Ectodermal cell (in vitro differentiated cells): ENCODE data around the gene ACE.

Source experiments
- H3K27ac ChIP-seq: 2 replicates; pipeline ENCODE4 v1.7.0; 2013; ENCODE audit warnings: mild to moderate bottlenecking, low read depth, low read length; ENCODE audit not compliant: insufficient read depth, poor library complexity, severe bottlenecking
- H3K27me3 ChIP-seq: 2 replicates; pipeline ENCODE4 v1.7.0; 2013; ENCODE audit warnings: mild to moderate bottlenecking, low read length; ENCODE audit not compliant: insufficient read depth, control insufficient read depth, poor library complexity, severe bottlenecking
- H3K36me3 ChIP-seq: one replicate; pipeline ENCODE4 v1.7.0; 2013; ENCODE audit warnings: low read length; ENCODE audit not compliant: control insufficient read depth, insufficient read depth
- H3K4me1 ChIP-seq: one replicate; pipeline ENCODE4 v1.7.0; 2013; ENCODE audit warnings: low read length; ENCODE audit not compliant: control insufficient read depth, insufficient read depth
- H3K4me3 ChIP-seq: 2 replicates; pipeline ENCODE4 v1.7.0; 2013; ENCODE audit warnings: low read depth, low read length, control low read depth; ENCODE audit not compliant: insufficient read depth
- H3K9me3 ChIP-seq: 2 replicates; pipeline ENCODE4 v1.7.0; 2013; ENCODE audit warnings: mild to moderate bottlenecking, low read length, moderate library complexity; ENCODE audit not compliant: control insufficient read depth
- WGBS, 2 experiments: methylation state at CpG; one replicate each; pipeline ENCODE4 v1.1.7; 2013; ENCODE audit warnings: missing lambda C conversion rate in 2 of 2; 5-methylcytosine and 5-hydroxymethylcytosine counted together

ACE gene

GRCh38 chr17:63514974-63515373, 38.1 kb downstream of the ACE start:
- Histone ChIP-seq H3K27me3 (no peaks in the 10 kb centered on the region), H3K36me3 (no peaks in the 10 kb centered on the region), H3K4me3 (no peak overlapping the region), H3K4me1 (no peaks in the 10 kb centered on the region), H3K27ac (no peak overlapping the region), H3K9me3 (no peaks in the 10 kb centered on the region)
- 90 to 92% methylated on average over 2 of the region's 2 CpGs for WGBS, 2 experiments

DNA sequence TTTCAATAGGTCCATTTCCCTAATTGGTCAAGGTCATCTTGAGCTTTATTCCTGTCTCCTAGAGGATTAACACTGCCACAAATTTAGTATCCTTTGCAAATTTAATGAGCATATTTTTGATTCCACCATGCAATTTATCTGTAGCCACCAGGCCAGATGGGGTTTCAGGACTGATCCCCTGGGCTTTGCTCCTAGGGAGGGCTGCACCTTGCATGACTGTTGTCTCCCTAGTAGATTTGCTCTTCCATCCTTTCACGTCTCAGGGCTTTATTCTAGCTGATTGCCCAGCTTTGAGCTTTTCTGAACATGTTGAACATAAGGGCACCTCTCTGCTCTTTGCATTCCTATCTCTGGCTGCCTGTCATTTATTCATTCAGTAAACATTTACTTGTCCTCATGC, 38.6 kb downstream of the ACE start:
- WGBS, 2 experiments = 74 to 85% methylated on average over 1 of the region's 1 CpG
- no peaks in the 10 kb centered on the region for H3K9me3 ChIP-seq
- no peak overlapping the region for H3K4me3 ChIP-seq
- no peaks in the 10 kb centered on the region for H3K36me3 ChIP-seq
- H3K4me1 ChIP-seq = no peaks in the 10 kb centered on the region
- no peaks in the 10 kb centered on the region for H3K27me3 ChIP-seq
- no peak overlapping the region for H3K27ac ChIP-seq

DNA sequence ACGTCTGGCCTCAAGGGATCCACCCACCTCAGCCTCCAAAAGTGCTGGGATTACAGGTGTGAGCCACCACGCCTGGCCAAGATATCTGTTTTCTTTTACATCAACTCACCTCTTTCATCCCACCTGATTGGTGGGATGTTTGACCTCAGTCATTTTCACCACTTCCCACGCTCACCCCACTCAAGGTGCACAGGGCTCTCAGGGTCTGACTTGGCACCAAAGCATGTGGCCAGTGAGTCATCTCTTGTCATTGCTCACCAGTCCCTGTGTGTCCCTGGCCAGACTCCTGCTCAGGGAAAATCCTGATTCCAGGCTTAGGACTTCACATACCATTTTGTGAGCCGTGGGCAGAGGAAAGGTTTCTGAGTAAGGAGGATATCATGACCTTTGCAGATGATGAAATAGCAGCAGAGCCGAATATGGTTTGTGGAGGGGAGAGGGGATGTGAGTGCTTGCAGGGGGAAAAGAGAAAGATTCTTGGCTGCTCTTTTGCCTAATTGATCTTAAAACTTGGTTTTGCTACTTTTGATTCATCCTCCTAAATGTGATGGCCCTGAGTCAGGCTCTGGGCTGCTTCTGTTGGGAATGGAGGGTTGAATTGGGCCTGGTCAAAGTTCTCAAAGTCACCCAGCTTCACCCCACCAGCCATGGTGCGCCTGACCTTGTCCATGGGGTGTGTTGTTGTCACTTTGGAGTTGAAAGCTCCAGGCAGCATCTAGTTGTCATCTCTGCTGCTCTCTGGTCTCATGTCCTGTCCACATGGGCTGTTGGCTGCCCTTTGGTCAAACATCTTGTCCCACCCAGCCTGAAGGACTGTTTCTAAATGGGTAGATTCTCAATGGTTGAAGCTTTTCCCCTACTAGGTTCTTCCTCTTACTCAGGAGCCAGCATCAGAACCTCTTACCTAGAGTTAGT, 40.3 kb downstream of the ACE start:
- WGBS, 2 experiments = 88 to 89% methylated on average over 6 of the region's 6 CpGs
- H3K27me3 ChIP-seq = no peaks in the 10 kb centered on the region
- H3K4me3 ChIP-seq = no peak overlapping the region
- H3K36me3 ChIP-seq = no peaks in the 10 kb centered on the region
- H3K27ac ChIP-seq = no peak overlapping the region
- H3K9me3 ChIP-seq = no peaks in the 10 kb centered on the region
- H3K4me1 ChIP-seq = no peaks in the 10 kb centered on the region

DNA sequence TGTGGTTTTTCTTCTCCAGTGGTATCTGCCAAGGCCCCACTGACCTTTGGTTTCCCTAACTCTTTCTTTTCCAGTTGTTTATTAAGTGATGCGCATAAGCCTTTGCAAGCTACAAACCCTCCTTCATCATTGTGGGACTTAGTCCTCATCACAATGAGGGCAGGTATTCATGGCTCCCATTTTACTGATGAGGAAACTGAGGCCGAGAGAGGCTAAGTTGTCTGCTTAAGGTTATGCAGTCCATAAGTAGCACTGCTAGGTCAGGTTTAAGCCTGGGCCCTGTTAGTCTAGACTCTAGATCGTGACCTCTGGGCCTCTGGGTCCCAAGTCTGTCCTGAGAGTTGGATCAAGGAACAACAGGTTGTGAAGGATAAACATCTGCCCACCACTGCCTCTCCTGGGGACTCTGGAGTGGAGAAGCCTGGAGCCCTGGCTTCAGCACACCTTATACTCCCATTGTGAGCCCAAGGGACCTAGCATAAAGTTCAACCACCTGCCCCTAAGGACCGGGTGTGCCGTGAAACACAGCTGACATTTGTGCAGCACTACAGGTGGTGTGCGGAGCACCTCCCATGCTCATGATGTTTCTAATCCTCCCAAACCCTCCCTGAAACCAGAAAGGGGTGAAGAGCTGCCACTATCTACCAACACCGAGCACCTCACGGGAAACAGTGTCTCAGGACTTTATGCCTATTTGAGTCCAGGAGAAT, 41.1 kb downstream of the ACE start:
- H3K27ac ChIP-seq = no peak overlapping the region
- no peaks in the 10 kb centered on the region for H3K27me3 ChIP-seq
- H3K4me3 ChIP-seq = no peak overlapping the region
- no peaks in the 10 kb centered on the region for H3K36me3 ChIP-seq
- WGBS, 2 experiments = 81% methylated on average over 8 of the region's 8 CpGs
- no peaks in the 10 kb centered on the region for H3K4me1 ChIP-seq
- H3K9me3 ChIP-seq = no peaks in the 10 kb centered on the region

DNA sequence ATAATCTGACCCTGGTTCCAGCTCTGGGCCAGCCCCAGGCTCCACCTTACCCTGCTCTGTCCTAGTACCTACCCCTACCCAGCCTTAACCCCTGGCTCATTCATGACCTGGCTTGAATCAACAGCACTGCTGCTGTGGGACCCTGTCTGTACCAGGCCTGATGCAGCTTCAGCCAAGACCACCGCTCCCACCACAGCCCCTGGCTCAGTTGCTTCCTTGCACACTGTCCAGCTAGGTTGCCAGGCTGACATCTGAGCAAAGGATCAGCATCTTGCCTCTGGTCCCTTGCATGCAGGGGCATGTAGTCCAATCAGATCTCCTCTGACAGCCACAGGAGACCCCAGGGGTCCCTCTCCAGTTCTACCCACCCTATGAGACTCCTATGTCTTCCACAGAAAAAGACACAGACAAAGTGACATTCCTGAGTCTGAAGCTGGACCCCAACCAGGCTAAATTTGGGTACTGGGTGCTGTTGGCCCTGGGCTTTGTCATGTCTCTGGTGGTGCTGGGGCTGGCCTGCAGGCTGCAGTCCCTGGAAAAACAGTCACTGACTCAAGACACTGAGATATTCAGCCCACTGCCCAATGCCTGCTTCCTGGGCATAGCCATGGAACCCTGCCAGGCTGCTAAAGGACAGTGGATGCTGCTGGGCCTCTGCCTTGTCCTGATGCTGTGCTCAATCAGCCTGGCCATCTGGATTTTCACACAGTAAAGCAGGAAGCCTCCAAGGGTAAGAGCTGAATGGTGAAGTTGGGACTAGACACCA, 42.4 kb downstream of the ACE start:
- H3K27me3 ChIP-seq = peaks cover 12% of the 10 kb centered on the region
- H3K9me3 ChIP-seq = no peaks in the 10 kb centered on the region
- H3K36me3 ChIP-seq = no peaks in the 10 kb centered on the region
- H3K4me1 ChIP-seq = no peaks in the 10 kb centered on the region
- WGBS, 2 experiments = 95% methylated on average over 1 of the region's 1 CpG
- no peak overlapping the region for H3K4me3 ChIP-seq
- no peak overlapping the region for H3K27ac ChIP-seq

DNA sequence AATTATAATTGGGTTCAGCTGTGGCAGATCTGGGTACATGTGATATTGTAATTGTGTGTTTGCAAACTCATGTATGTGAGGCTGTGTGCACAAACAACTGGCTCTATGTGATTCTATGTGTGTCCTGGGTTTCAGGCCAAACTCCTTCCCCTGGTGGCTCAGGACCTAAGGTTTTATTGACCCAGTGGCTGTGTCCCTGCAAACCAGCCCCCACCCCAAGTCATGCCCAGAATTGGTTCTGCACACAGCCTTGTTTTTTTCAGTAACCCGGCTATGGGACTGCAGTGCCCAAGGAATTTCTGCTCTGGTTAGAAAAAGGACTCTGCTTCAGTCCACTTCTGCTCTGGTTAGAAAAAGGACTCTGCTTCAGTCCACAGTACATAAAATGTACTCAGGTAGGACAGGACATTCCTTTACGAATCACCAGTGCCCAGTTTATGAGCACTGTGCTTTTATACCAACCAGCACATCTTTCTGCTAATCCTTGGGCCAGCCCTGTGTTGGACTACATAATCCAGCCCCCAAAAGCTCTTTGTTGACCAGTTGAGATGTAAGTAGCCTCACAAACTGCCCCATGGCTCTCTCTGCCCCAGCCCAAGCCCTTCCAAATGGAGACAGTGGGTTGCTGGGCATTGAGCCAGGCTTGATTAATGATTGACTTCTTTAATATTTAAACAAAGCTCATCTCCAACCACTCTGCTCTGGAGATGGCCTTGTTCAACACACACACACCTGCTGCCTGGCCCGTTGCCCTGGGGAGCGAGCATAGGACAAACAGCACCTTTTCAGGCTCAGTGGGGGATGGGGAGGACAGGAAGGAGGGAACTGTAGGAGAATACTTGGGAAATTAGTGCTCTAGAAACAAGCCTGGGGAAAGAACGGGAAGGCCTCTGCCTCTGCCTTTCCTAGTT, 43.4 kb downstream of the ACE start:
- WGBS, 2 experiments = 79 to 81% methylated on average over 5 of the region's 5 CpGs
- H3K36me3 ChIP-seq = no peaks in the 10 kb centered on the region
- H3K27me3 ChIP-seq = peaks cover 17% of the 10 kb centered on the region
- no peak overlapping the region for H3K27ac ChIP-seq
- H3K4me1 ChIP-seq = no peaks in the 10 kb centered on the region
- H3K9me3 ChIP-seq = no peaks in the 10 kb centered on the region
- H3K4me3 ChIP-seq = no peak overlapping the region

DNA sequence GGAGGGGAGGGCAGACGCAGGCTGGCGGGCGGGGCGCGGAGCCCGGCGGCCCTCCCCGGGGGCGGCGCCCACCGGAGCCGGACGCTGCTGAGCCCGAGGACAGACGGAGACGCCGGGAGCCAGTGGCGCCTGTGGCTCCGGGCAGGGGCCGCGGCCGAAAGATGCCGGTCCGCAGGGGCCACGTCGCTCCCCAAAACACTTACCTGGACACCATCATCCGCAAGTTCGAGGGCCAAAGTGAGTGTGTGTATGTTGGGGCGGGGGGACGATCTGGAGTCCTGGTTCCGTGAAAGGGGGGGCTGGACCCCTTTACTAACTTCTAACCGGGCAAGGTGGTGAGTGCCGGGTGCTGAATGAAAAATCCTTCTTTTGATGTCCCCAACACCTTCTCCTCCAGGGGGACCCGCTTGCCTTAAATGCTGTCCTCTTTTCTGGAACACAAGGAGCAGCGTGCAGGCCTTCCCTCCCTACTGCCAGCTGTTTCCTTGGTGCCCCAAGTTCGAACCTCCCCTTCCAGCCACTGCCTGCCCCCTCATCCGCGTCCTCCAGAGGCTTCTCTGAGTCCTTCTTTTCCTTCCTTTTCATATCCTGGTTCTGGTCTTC, 46.5 kb downstream of the ACE start, which contains the start of gene KCNH6:
Gene KCNH6 (plus strand): TSS at position 106 of the 603 bp plus-strand sequence. CDS start 56 bp downstream, at position 162.
- peak within 1 kb of the TSS; percentile 32 for H3K4me3 ChIP-seq
- no peak within 1 kb of the TSS for H3K27ac ChIP-seq
- no peaks in the 10 kb centered on the region for H3K9me3 ChIP-seq
- H3K27me3 ChIP-seq = peaks cover 17% of the 10 kb centered on the region
- no peaks in the 10 kb centered on the region for H3K36me3 ChIP-seq
- 7 to 9% methylated on average over 38 of the region's 38 CpGs for WGBS, 2 experiments
- H3K4me1 ChIP-seq = no peaks in the 10 kb centered on the region

- Histone ChIP-seq H3K27ac (no peak overlapping the region), H3K9me3 (no peaks in the 10 kb centered on the region), H3K27me3 (peaks cover 17% of the 10 kb centered on the region), H3K4me1 (no peaks in the 10 kb centered on the region), H3K4me3 (no peak overlapping the region), H3K36me3 (no peaks in the 10 kb centered on the region)
- 92 to 93% methylated on average over 14 of the region's 14 CpGs for WGBS, 2 experiments
Observed at GRCh38 chr17:63524051-63524450, 47.2 kb downstream of the ACE start.
